DND-41 (cell line): ENCODE data around the gene GLCCI1.
A peak's percentile ranks its signal among the peaks of the same experiment; 100 is the strongest.

Experiments
- ATAC-seq: fragments of 200-7000 bp; cut with Tn5 transposase; 3 replicates; pipeline ENCODE4 v1.9.1; 2021; ENCODE audit warnings: low read depth; ENCODE audit not compliant: insufficient read depth
- DNase-seq: peaks from one replicate; pipeline ENCODE4 v3.0.0-alpha.2; 2020
- H2AFZ ChIP-seq: 2 replicates; pipeline ENCODE4 v1.6.0; 2012; ENCODE audit warnings: low read depth, low read length
- H3K27ac ChIP-seq: 2 replicates; pipeline ENCODE4 v1.5.1; 2012; ENCODE audit warnings: low read length, inconsistent platforms
- H3K27me3 ChIP-seq: fragments of 200-600 bp; sonication (generic); 2 replicates; pipeline ENCODE4 v1.6.0; 2012; ENCODE audit warnings: low read length, mild to moderate bottlenecking, inconsistent platforms; ENCODE audit not compliant: insufficient read depth, poor library complexity
- H3K36me3 ChIP-seq: 2 replicates; pipeline ENCODE4 v1.5.1; 2012; ENCODE audit warnings: low read length, inconsistent platforms; ENCODE audit not compliant: insufficient read depth
- H3K4me1 ChIP-seq: 2 replicates; pipeline ENCODE4 v1.5.1; 2012; ENCODE audit warnings: mild to moderate bottlenecking, low read length; ENCODE audit not compliant: insufficient read depth
- H3K4me2 ChIP-seq: 2 replicates; pipeline ENCODE4 v1.6.0; 2012; ENCODE audit warnings: mild to moderate bottlenecking, moderate library complexity, low read length, inconsistent platforms; ENCODE audit not compliant: insufficient read depth
- H3K4me3 ChIP-seq, 2 experiments: fragments of 200-600 bp in 1 of 2; shearing (Covaris generic) in 1 of 2; 2 replicates each; pipeline ENCODE4 v1.5.1; 2012 to 2016; ENCODE audit warnings: inconsistent platforms in 2 of 2, low read length in 2 of 2, mild to moderate bottlenecking in 2 of 2, low read depth in 1 of 2, moderate library complexity in 1 of 2
- H3K79me2 ChIP-seq: 2 replicates; pipeline ENCODE4 v1.6.0; 2012; ENCODE audit warnings: low read length, inconsistent platforms; ENCODE audit not compliant: insufficient read depth
- H3K9ac ChIP-seq: 2 replicates; pipeline ENCODE4 v1.6.0; 2012; ENCODE audit warnings: low read depth, mild to moderate bottlenecking, inconsistent platforms, low read length, moderate library complexity
- H3K9me3 ChIP-seq: 2 replicates; pipeline ENCODE4 v1.5.1; 2012; ENCODE audit warnings: low read length, moderate library complexity, mild to moderate bottlenecking, inconsistent platforms; ENCODE audit not compliant: insufficient read depth, severe bottlenecking
- H4K20me1 ChIP-seq: 2 replicates; pipeline ENCODE4 v1.6.0; 2012; ENCODE audit warnings: low read length; ENCODE audit not compliant: insufficient read depth
- CTCF ChIP-seq: IDR thresholded peaks from 2 replicates; pipeline ENCODE4 v1.5.1; 2012; ENCODE audit warnings: borderline replicate concordance, low read length, moderate library complexity, mild to moderate bottlenecking; ENCODE audit not compliant: poor library complexity, severe bottlenecking; ENCODE audit errors: extremely low read depth
- EZH2 ChIP-seq: IDR thresholded peaks from 3 replicates; pipeline ENCODE4 v1.6.1; 2012; ENCODE audit warnings: borderline replicate concordance, low read depth, mild to moderate bottlenecking, moderate library complexity, low read length, inconsistent platforms; ENCODE audit not compliant: severe bottlenecking

The GLCCI1 gene

GRCh38 chr7:7970531-7971307 is 2.1 kb downstream of the GLCCI1 start:
- H3K27ac ChIP-seq = peak overlapping the region; percentile 96
- no peaks in the 10 kb centered on the region for H3K9me3 ChIP-seq
- peaks cover 66% of the 10 kb centered on the region for H3K79me2 ChIP-seq
- TF ChIP-seq EZH2 (no peak), CTCF (peak; percentile 13)
- DNase-seq (no peak), ATAC-seq (no peak)
- H2AFZ ChIP-seq = no peak overlapping the region
- peak overlapping the region; percentile 63 for H3K4me2 ChIP-seq
- no peaks in the 10 kb centered on the region for H3K27me3 ChIP-seq
- H3K36me3 ChIP-seq = no peaks in the 10 kb centered on the region; the same call in 1 of the 2 replicates
- peak overlapping the region; percentile 96 for H3K9ac ChIP-seq
- peak overlapping the region; percentile 61 to 74; a peak in 3 of 4 replicates for H3K4me3 ChIP-seq
- peaks cover 28% of the 10 kb centered on the region; the same call in 1 of the 2 replicates for H4K20me1 ChIP-seq
- peaks cover 51% of the 10 kb centered on the region for H3K4me1 ChIP-seq

- H2AFZ ChIP-seq = no peak overlapping the region
- H3K27ac ChIP-seq = peak overlapping the region; percentile 16; the same call in 1 of the 2 replicates
- H3K9me3 ChIP-seq = no peaks in the 10 kb centered on the region
- TF ChIP-seq EZH2 (no peak), CTCF (no peak)
- peaks cover 58% of the 10 kb centered on the region for H3K4me1 ChIP-seq
- no peaks in the 10 kb centered on the region; the same call in 1 of the 2 replicates for H3K36me3 ChIP-seq
- peak overlapping the region in 1 of 2 experiments; percentile 74; a peak in 3 of 4 replicates for H3K4me3 ChIP-seq
- ATAC-seq (no peak), DNase-seq (no peak)
- no peaks in the 10 kb centered on the region for H3K27me3 ChIP-seq
- peak overlapping the region; percentile 63 for H3K4me2 ChIP-seq
- peaks cover 28% of the 10 kb centered on the region; the same call in 1 of the 2 replicates for H4K20me1 ChIP-seq
- H3K79me2 ChIP-seq = peaks cover 74% of the 10 kb centered on the region
- peak overlapping the region; percentile 96 for H3K9ac ChIP-seq
Measured at GRCh38 chr7:7971308-7972040, 2.9 kb downstream of the GLCCI1 start.

DNA sequence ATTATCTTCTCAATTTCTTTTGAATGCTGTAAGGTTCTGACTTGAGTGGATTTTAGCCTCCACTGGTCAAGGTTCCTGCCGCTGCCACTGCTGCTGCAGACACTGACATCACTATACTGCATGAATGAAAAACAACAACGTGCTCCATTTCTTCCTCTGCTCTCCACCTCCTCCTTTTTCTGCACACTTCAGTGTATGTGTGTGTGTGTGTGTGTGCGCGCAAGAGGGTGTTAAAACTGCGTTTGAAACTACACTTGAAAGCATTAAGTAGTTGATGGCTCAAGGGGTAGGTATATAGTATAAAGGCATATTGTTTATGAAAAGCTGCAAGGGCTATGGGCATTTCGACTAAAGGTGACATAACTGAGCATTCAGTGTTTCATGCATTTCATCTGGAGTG is 3.5 kb downstream of the GLCCI1 start:
- TF ChIP-seq EZH2 (no peak), CTCF (no peak)
- Histone ChIP-seq H3K27me3 (no peaks in the 10 kb centered on the region), H3K4me3 (peak overlapping the region in 1 of 2 experiments; percentile 74; a peak in 2 of 4 replicates), H4K20me1 (peaks cover 28% of the 10 kb centered on the region; the same call in 1 of the 2 replicates), H2AFZ (no peak overlapping the region), H3K4me2 (peak overlapping the region; percentile 63), H3K36me3 (no peaks in the 10 kb centered on the region; the same call in 1 of the 2 replicates), H3K79me2 (peaks cover 80% of the 10 kb centered on the region), H3K9ac (peak overlapping the region; percentile 96; the same call in 1 of the 2 replicates), H3K4me1 (peaks cover 61% of the 10 kb centered on the region), H3K9me3 (no peaks in the 10 kb centered on the region), H3K27ac (no peak overlapping the region)
- DNase-seq = no peak
- ATAC-seq = no peak
